Measurements from ENCODE around the gene TNS1. TPM values are rescaled to one million over a fixed set of nuclear protein-coding genes. Genes with fewer than 3 reads are reported as not detected.

Gene TNS1
- total RNA-seq, 1 donor from 2014 or later, result 14.5 TPM

DNA sequence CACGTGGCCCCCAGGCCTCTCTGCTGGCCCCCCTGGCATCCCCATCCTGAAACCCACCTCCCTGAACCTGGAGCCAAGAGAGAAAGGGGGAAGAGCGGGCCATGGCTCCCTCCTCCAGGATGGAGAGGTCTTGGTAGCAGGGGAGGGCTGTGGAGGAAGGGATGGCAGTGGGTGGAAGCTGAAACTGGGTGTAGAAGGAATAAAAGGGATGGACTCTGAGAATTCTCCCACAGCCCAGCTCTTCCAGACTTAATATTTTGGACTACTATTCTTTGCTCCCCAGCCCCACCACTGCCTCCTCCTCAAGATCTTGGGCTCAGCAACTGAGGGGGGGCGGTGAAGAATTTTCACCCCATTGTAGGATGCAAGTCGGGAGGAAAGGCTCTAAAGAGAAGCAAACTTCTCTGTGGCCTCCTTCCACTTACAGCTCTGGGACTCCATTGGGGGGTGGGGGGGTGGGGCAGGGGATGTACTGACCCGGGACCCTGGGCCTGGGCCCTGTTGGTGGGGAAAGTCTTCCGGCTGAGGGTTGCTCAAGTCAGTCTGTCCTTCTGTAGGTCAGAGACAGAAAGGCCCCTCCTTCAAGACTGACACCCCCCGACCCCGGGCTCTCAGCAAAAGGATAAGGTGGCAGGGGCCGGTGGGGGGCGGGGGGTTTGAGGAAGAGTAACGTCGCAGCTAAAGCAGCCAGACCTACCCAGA lies 501 bp downstream of the TNS1 start:
- no peak for TF ChIP-seq CTCF (conservative IDR thresholded peaks at IDR 0.05)
- Mint-ChIP-seq H3K4me3 (peak overlapping the region; percentile 65), H3K27ac (ENCODE audit: unreplicated experiment) (no peak overlapping the region)

DNA sequence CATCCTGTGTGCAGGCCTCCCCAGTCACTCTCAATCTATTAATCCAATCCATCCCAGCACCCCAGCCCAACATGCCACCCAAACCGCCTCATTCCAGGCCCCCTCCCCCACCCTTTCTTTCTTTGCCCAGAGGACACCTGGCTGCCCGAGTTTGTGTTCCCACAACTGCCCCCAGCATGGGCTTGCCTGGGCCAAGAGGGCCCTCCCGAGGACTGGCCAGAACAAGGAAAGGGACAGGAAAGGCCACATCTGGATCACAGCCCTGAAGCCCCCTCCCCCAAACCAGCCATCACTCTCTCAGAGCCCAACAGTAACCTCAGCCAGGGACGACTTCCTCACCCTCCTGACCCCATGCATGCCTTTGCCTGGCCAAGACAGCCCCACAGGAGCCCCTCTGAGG lies 1.2 kb downstream of the TNS1 start:
- Mint-ChIP-seq H3K27ac (ENCODE audit: unreplicated experiment) (no peak overlapping the region), H3K36me3 (ENCODE audit: low read depth) (no peaks in the 10 kb centered on the region), H3K27me3 (ENCODE audit: low read depth) (no peaks in the 10 kb centered on the region), H3K9me3 (no peaks in the 10 kb centered on the region), H3K4me3 (peak overlapping the region; percentile 65), H3K4me1 (peaks cover 49% of the 10 kb centered on the region)
- DNase-seq (ENCODE audit: low read depth, low spot score), result no peak
- no peak for TF ChIP-seq CTCF (conservative IDR thresholded peaks at IDR 0.05)

More for the DNA sequence above, 501 bp downstream of the TNS1 start:
- peaks cover 44% of the 10 kb centered on the region for H3K4me1 Mint-ChIP-seq
- no peaks in the 10 kb centered on the region for H3K36me3 Mint-ChIP-seq (ENCODE audit: low read depth)
- no peaks in the 10 kb centered on the region for H3K9me3 Mint-ChIP-seq
- DNase-seq (ENCODE audit: low read depth, low spot score), result no peak
- no peaks in the 10 kb centered on the region for H3K27me3 Mint-ChIP-seq (ENCODE audit: low read depth)

GRCh38 chr2:218000136-218000535 lies 2.7 kb downstream of the TNS1 start:
- no peak overlapping the region for H3K4me3 Mint-ChIP-seq
- TF ChIP-seq CTCF (conservative IDR thresholded peaks at IDR 0.05), result no peak
- no peaks in the 10 kb centered on the region for H3K27me3 Mint-ChIP-seq (ENCODE audit: low read depth)
- H3K27ac Mint-ChIP-seq (ENCODE audit: unreplicated experiment), result no peak overlapping the region
- no peak for DNase-seq (ENCODE audit: low read depth, low spot score)
- H3K9me3 Mint-ChIP-seq, result no peaks in the 10 kb centered on the region
- no peaks in the 10 kb centered on the region for H3K36me3 Mint-ChIP-seq (ENCODE audit: low read depth)
- peaks cover 49% of the 10 kb centered on the region for H3K4me1 Mint-ChIP-seq

DNA sequence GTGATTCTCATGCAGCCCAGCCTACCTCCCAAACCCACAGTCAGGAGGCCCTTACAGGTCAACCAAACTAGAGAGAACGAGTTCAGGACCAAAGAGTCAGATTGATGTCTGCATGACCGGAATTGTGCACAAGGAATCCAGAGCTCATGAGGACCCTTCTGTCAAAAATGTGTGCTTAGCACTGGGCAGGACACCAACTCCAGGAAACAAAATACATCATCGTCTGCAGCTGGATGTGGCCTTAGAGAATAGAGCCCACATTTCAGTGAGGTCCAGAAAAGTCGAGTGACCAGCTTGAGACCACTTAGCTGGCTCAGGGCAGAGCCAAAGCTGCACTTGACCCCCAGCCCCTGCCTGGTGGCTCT lies 3.2 kb downstream of the TNS1 start:
- no peak for DNase-seq (ENCODE audit: low read depth, low spot score)
- H3K4me3 Mint-ChIP-seq, result no peak overlapping the region
- no peak overlapping the region for H3K27ac Mint-ChIP-seq (ENCODE audit: unreplicated experiment)
- TF ChIP-seq CTCF (conservative IDR thresholded peaks at IDR 0.05), result no peak
- H3K4me1 Mint-ChIP-seq, result peaks cover 53% of the 10 kb centered on the region
- no peaks in the 10 kb centered on the region for H3K27me3 Mint-ChIP-seq (ENCODE audit: low read depth)
- H3K9me3 Mint-ChIP-seq, result no peaks in the 10 kb centered on the region
- H3K36me3 Mint-ChIP-seq (ENCODE audit: low read depth), result no peaks in the 10 kb centered on the region

DNA sequence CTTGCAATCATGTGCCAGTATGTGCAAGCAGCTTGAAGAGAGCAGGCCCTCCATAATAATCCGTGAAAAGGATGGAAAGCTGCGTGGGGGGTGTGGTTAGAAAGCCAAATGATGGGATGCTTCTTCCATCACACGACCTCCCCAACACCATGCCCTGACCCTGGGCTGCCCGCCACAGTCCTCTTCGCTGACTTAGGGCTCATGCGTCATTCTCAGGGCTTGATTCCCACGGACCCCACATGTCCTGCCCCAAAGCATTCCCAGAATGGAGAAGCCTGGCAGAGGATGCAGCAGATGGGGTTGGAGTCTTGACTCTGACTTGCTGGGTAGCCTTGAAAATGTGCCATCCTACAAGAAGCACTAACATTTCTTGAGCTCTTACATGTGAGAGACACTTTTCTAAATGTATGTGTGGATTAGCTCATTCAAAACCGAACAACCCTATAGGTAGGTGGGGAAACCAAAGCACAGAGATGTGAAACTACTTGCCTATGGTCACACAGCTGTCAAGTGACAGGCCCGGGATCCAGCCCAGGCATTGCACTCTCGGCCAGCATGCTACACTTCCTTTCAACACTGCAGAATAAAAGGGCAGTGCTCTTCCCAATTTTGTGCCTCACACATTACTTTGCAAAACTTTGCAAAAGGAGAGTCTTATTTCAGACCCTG lies 3.7 kb downstream of the TNS1 start:
- Mint-ChIP-seq H3K27me3 (ENCODE audit: low read depth) (no peaks in the 10 kb centered on the region), H3K4me1 (peaks cover 48% of the 10 kb centered on the region), H3K9me3 (no peaks in the 10 kb centered on the region), H3K4me3 (no peak overlapping the region), H3K36me3 (ENCODE audit: low read depth) (no peaks in the 10 kb centered on the region), H3K27ac (ENCODE audit: unreplicated experiment) (no peak overlapping the region)
- TF ChIP-seq CTCF (conservative IDR thresholded peaks at IDR 0.05), result no peak
- DNase-seq (ENCODE audit: low read depth, low spot score), result no peak

All from neural crest cell (in vitro differentiated cells).